Adrenal gland (tissue), 5 donors: ENCODE results near the gene SERPINB5.

Experiments
- POLR2A ChIP-seq, 2 donors: fragments of 450-650 bp; IDR thresholded peaks; one replicate each; pipeline ENCODE4 v1.6.1; 2017; ENCODE audit warnings: antibody characterized with exemption in 2 of 2, mild to moderate bottlenecking in 2 of 2, moderate library complexity in 1 of 2
- TF ChIP-seq, protein P1 (sequence below), 6 experiments: fragments of 450-650 bp in 4 of 6; fragments of 200-600 bp in 2 of 6; sonication (generic) in 1 of 6; IDR thresholded peaks; 1 replicate in 5 of 6; 2 replicates in 1 of 6; pipeline versions ENCODE4 v1.5.1 to v1.8.0; 2016 to 2021; ENCODE audit warnings: antibody characterized with exemption in 6 of 6, mild to moderate bottlenecking in 2 of 6, moderate library complexity in 1 of 6
- donor health status: DM: no; HTN: no; CAD: no.

- no peak for TF ChIP-seq POLR2A (IDR thresholded peaks at IDR 0.05)
- TF ChIP-seq, protein P1, sequence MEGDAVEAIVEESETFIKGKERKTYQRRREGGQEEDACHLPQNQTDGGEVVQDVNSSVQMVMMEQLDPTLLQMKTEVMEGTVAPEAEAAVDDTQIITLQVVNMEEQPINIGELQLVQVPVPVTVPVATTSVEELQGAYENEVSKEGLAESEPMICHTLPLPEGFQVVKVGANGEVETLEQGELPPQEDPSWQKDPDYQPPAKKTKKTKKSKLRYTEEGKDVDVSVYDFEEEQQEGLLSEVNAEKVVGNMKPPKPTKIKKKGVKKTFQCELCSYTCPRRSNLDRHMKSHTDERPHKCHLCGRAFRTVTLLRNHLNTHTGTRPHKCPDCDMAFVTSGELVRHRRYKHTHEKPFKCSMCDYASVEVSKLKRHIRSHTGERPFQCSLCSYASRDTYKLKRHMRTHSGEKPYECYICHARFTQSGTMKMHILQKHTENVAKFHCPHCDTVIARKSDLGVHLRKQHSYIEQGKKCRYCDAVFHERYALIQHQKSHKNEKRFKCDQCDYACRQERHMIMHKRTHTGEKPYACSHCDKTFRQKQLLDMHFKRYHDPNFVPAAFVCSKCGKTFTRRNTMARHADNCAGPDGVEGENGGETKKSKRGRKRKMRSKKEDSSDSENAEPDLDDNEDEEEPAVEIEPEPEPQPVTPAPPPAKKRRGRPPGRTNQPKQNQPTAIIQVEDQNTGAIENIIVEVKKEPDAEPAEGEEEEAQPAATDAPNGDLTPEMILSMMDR (IDR thresholded peaks at IDR 0.05) = no peak
These were observed 65.3 kb downstream of the SERPINB5 start, which contains the start of gene SERPINB12 for GRCh38 chr18:63542069-63542468.
